Smooth muscle cell of trachea (primary cell): Measurements from ENCODE around the gene FRMPD4. TPM values are rescaled to one million over a fixed set of nuclear protein-coding genes. Genes with fewer than 3 reads are reported as not detected.

Source experiments
- total RNA-seq: library from RNA; depleted of rRNA; stranded (reverse); fragments of >200 nt; gene quantifications from 2 replicates; pipeline ENCODE4 v1.2.1, GENCODE V29; 2014

The FRMPD4 gene
- total RNA-seq = 2.3 and 2.8 TPM in 2 replicates

GRCh38 chrX:12138361-12139313, at the start of gene FRMPD4:
Gene FRMPD4 (plus strand): TSS chrX:12138473. CDS start chrX:12138972, 499 bp downstream.

